Measurements from ENCODE around the gene DENND4B.

The DENND4B gene

GRCh38 chr1:153945795-153946621 is 510 bp downstream of the DENND4B start:
- DNase-seq = peak; percentile 97 to 98 (median 97)

DNA sequence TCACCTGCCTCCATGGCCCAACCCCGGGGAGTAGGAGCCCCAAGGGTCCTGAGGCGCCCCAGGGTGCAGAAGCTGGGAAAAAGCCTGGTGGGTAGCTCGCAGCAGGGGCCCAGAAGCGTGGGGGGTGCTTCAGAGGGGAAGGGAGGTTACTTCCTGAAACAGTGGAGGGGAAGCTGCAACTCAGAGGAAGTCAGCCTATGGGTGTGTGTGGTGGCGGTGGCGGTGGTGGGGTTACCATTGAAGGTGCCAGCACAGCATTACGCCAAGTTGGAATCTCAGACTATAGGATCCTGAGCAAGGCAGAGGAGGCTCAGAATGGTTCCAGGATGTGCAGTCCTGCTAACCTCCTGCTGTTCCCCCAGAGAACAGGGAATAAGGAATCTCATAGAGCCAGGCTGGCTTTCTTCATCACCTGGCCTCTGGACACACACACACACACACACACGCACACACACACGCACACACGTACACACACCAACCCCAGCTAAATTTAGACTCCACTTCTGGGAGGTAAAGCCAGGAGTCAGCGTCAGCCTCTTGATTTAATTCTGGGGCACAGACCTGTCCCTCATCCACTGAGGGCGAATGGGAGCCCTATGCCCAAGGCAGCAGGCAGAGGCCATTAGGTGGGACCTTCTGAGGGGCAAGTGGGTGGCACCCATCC is 1.3 kb downstream of the DENND4B start:
- peak; percentile 91 to 93 (median 92) for DNase-seq

- DNase-seq = no peak
These were observed 1.7 kb downstream of the DENND4B start for GRCh38 chr1:153944827-153945117.

- DNase-seq = peak; percentile 63 to 78 (median 77)
These were observed 2.3 kb downstream of the DENND4B start for GRCh38 chr1:153944005-153944826.

DNA sequence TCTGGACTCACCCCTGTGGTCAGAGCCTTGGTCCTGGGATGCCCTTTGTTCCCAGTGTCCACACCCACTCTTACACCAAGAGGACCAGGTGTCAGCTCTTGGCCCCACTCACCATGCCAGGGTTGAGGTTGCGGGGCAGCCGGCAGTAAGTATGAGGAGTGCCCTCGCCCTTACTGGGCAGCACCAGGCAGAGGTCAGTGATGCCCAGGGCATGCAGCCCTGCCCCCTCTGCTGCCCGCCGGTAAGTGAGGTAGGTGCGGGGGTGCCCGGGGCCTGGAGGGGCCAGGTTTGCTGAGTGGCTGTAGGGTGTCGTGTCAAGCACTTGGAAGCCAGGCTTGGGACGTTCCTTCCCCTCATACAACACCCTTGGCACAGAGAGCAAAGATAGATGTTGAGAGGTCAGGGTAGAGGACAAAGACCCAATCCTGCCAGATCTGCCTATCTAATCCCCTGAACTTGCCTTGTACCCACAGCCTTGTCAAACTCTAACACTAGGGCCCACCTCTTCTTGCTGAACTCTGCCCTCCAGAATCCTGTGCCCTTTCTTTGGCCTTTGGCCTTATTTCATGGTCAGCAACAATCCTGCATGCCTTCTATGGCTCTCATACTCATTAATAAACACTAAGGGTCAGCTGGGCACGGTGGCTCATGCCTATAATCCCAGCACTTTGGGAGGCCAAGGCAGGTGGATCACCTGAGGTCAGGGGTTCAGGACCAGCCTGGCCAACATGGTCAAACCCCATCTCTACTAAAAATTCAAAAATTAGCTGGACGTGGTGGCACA is 3.6 kb downstream of the DENND4B start:
- no peak for DNase-seq

DNA sequence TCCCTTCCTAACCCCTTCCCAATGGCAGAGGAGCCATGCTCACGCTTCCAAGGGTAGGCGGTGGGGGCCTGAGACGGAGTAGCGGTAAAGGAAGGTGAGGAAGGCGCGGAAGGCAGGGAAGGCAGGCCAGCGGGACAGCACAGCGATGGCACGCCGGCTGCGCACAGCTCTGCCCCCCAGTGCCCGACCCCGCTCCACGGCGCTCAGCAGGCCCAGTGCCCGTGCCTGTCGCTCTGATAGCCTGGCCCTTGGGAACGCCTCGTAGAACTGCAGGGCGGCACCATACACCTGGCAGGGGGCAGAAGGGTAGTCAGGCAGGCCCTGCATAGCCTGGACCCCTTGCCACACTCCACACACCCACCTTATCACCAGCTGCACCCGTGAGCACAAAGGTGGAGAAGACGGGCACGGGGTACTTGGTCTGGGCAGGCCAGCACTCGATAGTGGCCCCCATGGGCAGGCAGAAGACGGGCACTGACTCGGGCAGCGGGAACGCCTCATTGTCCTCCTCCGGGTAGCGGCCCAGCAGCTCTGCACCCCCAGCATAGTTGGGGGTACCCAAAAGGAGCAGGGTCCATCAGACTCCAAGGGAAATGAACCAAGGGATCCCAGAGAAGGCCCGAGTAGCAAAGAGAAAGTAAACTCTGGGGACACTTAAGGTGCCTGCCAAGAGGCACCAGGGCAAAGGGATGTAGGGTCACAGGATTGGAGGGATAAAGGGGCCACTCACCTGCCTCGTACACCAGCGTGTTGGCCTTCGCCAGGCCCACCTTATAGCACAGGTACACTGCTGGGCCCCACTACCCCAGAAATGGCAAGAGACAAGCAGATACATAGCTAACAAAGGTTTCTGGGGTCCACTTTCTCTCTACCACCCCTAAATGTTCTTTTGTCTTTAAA is 4.4 kb downstream of the DENND4B start:
- no peak for DNase-seq

- no peak for DNase-seq
These were observed 5.8 kb downstream of the DENND4B start for GRCh38 chr1:153940756-153941155.

DNA sequence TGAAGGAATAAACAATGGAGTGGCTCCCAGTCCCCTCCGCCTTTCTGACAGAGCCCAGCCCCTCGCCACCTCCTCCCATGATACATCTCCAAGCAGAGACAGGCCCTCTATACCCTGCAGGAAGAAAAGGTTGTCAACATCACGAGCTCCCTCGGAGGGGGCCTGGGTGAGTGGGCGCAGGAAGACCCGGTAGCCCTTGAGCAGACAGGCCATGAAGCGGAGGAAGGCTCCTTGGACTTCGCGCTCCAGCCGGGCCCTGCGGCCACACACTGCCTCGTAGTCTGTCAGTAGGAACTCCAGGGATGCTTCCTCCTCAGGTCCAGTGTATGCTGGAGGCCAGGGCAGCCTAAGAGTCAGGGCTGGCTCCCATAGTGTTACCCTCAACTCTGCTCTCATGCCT is 7.0 kb downstream of the DENND4B start:
- no peak for DNase-seq

DNA sequence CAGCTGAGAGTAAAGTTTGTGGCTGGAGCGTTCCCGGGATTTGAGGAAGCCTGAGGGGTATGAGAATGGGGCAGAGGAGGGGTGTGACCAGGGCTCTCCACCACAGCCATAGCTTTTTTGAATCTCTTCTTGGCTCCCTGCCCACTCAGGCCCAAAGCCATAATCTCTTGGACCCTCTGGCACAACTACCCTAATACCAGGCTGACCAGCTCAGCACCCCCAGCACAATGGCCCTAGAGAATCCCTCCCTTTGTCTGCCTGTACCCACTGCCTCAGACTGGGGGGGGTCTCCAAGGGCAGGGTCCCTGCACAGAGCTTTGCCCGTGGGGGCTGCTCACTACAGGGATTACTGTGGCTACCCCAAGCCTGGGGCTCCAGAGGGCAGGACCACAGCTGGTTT is 7.5 kb downstream of the DENND4B start:
- DNase-seq = no peak

GRCh38 chr1:153937331-153937730 is 9.2 kb downstream of the DENND4B start:
- DNase-seq = no peak

DNA sequence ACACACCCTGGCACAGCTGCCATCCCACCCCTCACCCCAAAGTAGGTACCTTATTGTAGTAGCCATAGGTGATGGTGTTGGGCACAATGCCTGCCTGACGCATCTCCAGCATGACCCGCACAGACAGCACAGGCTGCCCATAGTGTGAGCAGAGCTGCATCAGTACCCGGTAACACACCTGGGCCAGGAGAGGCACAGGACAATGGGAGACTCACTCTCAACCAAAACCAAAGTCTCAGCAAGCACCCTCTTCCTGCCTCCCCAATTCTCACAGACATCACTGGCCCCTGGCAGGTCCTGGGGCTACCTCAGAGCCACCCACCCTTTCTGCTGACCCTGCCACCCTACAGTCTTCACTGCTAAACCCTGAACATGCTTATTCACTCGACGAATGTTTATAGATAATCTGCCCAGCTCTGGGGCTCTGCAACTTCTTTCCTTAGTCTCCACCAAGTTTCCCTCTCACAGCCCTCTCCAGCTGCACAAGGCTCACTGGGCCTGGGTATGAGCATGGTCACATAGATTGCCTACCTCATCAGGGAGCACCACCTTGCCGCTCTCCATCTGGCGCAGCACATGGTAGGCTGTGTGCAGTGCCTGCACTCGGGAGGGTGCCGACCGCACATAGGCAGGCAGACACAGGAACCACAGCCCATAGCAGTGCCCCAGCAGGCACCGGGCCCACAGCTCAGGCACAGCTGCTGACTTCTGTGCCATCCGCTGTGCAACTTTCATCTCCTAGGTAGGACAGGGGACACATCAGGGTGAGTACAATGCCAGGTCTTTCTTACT is 10.3 kb downstream of the DENND4B start:
- no peak for DNase-seq

DNA sequence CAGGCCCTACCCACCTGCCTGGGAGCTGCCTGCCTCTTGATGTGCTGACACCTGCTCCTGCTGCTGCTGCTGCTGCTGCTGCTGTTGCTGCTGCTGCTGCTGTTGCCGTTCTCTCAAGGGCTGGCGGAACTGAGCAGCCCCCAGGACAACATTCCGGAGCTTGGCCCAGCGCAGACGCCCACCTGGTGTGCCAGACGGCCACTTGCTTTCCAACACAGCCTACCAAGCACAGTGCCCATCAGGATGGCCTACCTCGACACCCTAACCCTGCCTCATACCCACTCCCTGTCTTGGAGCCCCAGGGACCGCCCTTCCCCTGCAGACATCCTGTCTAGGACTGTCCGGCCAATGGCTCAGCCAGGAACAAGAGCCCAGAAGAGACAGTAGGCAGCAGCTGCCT is 11.8 kb downstream of the DENND4B start:
- no peak for DNase-seq

GRCh38 chr1:153933955-153934354 is 12.6 kb downstream of the DENND4B start:
- DNase-seq = no peak

- DNase-seq = no peak
These were observed 13.1 kb downstream of the DENND4B start for GRCh38 chr1:153933430-153933829.

- DNase-seq = no peak
These were observed 14.1 kb downstream of the DENND4B start for GRCh38 chr1:153932156-153933131.

DNA sequence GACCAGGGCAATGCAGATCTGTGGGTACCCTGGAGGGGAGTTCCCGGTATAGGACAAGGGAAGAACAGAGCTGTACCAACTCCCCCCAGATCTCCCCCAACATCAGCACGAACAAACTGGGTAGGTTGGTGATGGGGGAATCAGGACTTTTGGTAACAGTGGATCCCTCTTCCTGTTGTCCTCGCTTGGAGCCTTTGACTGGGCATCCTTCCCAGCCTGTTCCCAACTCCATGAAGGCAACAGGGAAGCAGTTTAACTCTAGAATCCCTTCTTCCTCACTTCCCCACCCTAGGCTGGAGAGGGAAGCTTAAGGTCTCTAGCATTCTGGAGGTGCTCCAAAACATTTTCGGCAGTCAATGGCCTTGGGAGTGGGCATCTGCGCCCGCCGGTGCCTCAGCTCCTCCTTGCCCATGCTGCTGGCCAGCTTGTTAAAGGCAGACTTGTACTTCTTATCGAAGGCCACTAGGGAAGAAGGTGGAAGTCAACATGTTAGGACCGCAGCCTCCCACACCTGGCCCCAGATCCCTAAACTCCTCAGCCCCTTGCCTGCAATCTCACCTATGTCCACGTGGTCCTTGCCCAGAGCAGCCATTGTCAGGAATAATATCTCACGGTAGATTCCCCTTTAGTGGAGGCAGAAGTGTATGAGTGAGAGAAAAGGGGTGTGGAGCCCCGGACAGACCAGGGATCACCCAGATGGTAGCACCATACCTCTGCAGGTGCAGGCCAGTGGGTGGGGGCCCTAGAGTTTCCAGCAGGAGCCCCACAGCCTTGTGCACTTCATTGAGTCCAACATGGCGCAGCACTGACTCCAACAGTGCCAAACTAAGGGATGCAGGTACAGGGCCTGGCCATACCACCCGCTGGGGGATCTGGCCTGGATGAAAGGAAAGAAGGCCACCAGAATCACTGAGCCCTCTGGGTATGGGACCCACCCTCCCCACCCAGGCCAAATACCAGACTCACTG is 16.3 kb downstream of the DENND4B start:
- no peak for DNase-seq

GRCh38 chr1:153929426-153929825 is 17.1 kb downstream of the DENND4B start:
- no peak for DNase-seq

DNA sequence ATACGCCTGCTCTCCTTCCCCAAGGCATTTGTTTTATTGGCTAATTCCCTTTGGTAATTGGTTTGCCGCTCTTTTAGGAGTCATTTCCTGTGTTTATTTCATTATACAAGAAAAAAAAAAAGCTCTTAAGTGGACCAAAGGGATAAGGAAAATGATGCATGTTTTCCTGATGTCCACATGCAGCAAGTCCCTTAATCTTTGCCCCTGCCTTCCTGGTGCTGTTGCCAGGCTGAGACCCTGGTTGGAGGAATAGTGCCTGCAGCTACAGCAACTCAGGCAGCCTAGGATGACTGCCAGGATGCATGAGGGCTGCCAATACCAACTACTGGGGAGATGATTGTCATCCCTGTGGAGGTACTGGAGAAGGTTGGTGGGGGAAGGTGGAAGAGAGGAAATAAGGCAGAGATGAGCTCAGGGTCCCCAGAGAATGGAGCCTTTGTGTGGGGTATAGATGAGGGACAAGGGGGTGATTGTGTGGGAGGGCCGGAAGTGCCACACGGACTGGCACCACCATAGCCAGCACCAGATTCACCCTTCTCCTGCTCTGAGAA is 17.7 kb downstream of the DENND4B start:
- DNase-seq = no peak

Measured in suppressor macrophage treated with lipopolysaccharide for 1 hour (primary cell).